ENCODE results near the gene PRAMEF12. TPM values are rescaled to one million over a fixed set of nuclear protein-coding genes. Genes with fewer than 3 reads are reported as not detected.

The PRAMEF12 gene
- total RNA-seq, 1 donor from 2014 or later = not detected

- Histone ChIP-seq H3K9ac (no peak overlapping the region), H2AFZ (replicated peaks) (no peak overlapping the region), H3F3A (ENCODE audit: low read depth) (no peaks in the 10 kb centered on the region), H3K27me3 (no peaks in the 10 kb centered on the region), H4K20me1 (ENCODE audit: low read depth) (no peaks in the 10 kb centered on the region), H3K79me2 (ENCODE audit: low read depth) (no peaks in the 10 kb centered on the region), H3K27ac (no peak overlapping the region), H3K4me2 (no peak overlapping the region), H3K36me3 (no peaks in the 10 kb centered on the region), H3K9me3 (ENCODE audit: low read depth) (no peaks in the 10 kb centered on the region), H3K4me3 (no peak overlapping the region), H3K4me1 (no peaks in the 10 kb centered on the region)
- DNase-seq (ENCODE audit: low spot score) = no peak
- H3K9me3 Mint-ChIP-seq = no peaks in the 10 kb centered on the region
- H3K4me3 Mint-ChIP-seq = no peak overlapping the region
- no peaks in the 10 kb centered on the region for H3K36me3 Mint-ChIP-seq
- peaks cover 5% of the 10 kb centered on the region for H3K27me3 Mint-ChIP-seq (ENCODE audit: insufficient read depth, low read depth)
- no peak for TF ChIP-seq EZH2phosphoT487 (IDR thresholded peaks at IDR 0.05)
- no peak for TF ChIP-seq CTCF (IDR thresholded peaks at IDR 0.05)
- no peak for TF ChIP-seq EZH2 (IDR thresholded peaks at IDR 0.05)
- no peaks in the 10 kb centered on the region for H3K4me1 Mint-ChIP-seq
- no peak overlapping the region for H3K27ac Mint-ChIP-seq
These were observed 16.6 kb upstream of the PRAMEF12 start for GRCh38 chr1:12756768-12757413.

GRCh38 chr1:12757836-12758235, 15.7 kb upstream of the PRAMEF12 start:
- Histone ChIP-seq H3F3A (ENCODE audit: low read depth) (no peaks in the 10 kb centered on the region), H3K79me2 (ENCODE audit: low read depth) (no peaks in the 10 kb centered on the region), H3K27me3 (no peaks in the 10 kb centered on the region), H2AFZ (replicated peaks) (no peak overlapping the region), H3K4me1 (no peaks in the 10 kb centered on the region), H3K27ac (no peak overlapping the region), H4K20me1 (ENCODE audit: low read depth) (no peaks in the 10 kb centered on the region), H3K9me3 (ENCODE audit: low read depth) (no peaks in the 10 kb centered on the region), H3K4me2 (no peak overlapping the region), H3K36me3 (no peaks in the 10 kb centered on the region), H3K9ac (no peak overlapping the region), H3K4me3 (no peak overlapping the region)
- Mint-ChIP-seq H3K4me1 (no peaks in the 10 kb centered on the region), H3K27me3 (ENCODE audit: insufficient read depth, low read depth) (peaks cover 8% of the 10 kb centered on the region), H3K36me3 (no peaks in the 10 kb centered on the region), H3K27ac (no peak overlapping the region), H3K4me3 (no peak overlapping the region), H3K9me3 (no peaks in the 10 kb centered on the region)
- DNase-seq (ENCODE audit: low spot score) = peak; percentile 14
- no peak for TF ChIP-seq CTCF (IDR thresholded peaks at IDR 0.05)
- no peak for TF ChIP-seq EZH2 (IDR thresholded peaks at IDR 0.05)
- TF ChIP-seq EZH2phosphoT487 (IDR thresholded peaks at IDR 0.05) = no peak

- H3K9ac ChIP-seq = no peak overlapping the region
- H4K20me1 ChIP-seq (ENCODE audit: low read depth) = no peaks in the 10 kb centered on the region
- TF ChIP-seq EZH2phosphoT487 (IDR thresholded peaks at IDR 0.05) (no peak), CTCF (IDR thresholded peaks at IDR 0.05) (peak; percentile 55), EZH2 (IDR thresholded peaks at IDR 0.05) (no peak)
- H3K79me2 ChIP-seq (ENCODE audit: low read depth) = no peaks in the 10 kb centered on the region
- H3K27ac ChIP-seq = no peak overlapping the region
- Mint-ChIP-seq H3K27ac (no peak overlapping the region), H3K27me3 (ENCODE audit: insufficient read depth, low read depth) (peaks cover 8% of the 10 kb centered on the region), H3K4me1 (no peaks in the 10 kb centered on the region), H3K9me3 (no peaks in the 10 kb centered on the region), H3K36me3 (no peaks in the 10 kb centered on the region), H3K4me3 (no peak overlapping the region)
- no peaks in the 10 kb centered on the region for H3F3A ChIP-seq (ENCODE audit: low read depth)
- no peak overlapping the region for H2AFZ ChIP-seq (replicated peaks)
- H3K4me1 ChIP-seq = no peaks in the 10 kb centered on the region
- no peak overlapping the region for H3K4me3 ChIP-seq
- H3K9me3 ChIP-seq (ENCODE audit: low read depth) = no peaks in the 10 kb centered on the region
- peak; percentile 62 for DNase-seq (ENCODE audit: low spot score)
- H3K27me3 ChIP-seq = no peaks in the 10 kb centered on the region
- no peak overlapping the region for H3K4me2 ChIP-seq
- H3K36me3 ChIP-seq = no peaks in the 10 kb centered on the region
These were observed 13.2 kb upstream of the PRAMEF12 start for GRCh38 chr1:12760256-12760795.

Measured in neural progenitor cell (in vitro differentiated cells).